Stimulated activated CD4-positive, alpha-beta T cell treated with anti-CD3 and anti-CD28 coated beads, Interleukin-15, amount 100 ng/mL, for 1 hour (primary cell): ENCODE results near the gene ABRACL.
"Not testable (repeated sequence)": the region's sequence is repeated elsewhere in the genome, so short reads cannot be mapped to it uniquely, and the experiment has no call there.

Source experiments
- DNase-seq, 2 donors: peaks; one replicate each; pipeline ENCODE4 v3.0.0-alpha.2; 2020; ENCODE audit warnings: low read depth in 1 of 2, low spot score in 1 of 2

ABRACL gene, protein sequence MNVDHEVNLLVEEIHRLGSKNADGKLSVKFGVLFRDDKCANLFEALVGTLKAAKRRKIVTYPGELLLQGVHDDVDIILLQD

DNA sequence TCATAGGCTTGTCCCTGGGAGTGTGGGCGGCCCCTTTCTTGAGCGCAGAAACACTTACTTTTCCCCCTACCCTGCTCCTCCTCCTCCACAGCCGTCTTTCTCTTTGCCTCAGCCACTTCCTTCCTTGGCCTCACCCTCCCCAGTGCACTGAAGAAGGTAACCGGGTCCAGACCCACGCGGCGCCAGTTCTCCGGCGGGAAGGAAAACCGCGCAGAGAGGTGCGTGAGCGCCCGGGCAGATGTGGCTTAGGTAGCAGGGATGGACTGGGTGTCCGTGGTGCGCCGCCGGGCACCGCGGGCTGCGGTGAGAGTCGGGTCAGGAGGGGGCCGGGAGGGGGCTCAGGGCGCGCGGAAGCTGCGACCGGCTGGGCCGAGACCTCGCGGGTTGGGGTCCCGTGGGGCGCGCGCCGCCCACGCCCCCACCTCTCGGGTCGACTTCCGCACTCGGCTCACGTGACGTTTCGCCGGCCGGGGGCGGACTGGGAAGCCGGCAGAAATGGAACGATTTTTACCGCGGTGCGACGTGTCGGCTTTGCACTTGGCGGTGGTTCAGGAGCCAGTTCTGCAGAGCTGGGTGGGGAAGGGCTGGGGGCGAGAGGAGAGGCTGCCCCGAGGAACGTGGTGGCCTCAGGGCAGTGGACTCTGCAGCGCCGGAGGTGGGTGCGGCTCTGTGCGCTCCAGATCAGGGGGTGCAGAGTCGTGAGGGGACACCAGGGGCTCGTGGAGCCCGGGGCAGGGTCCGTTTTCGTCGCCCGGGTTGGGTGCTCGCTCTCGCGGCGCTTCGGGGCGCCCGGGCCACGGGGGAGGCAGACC, at the start of gene ABRACL:
ABRACL (plus strand) TSS at position 88 of the 812 bp plus-strand sequence. CDS start 5,416 bp downstream, outside the sequence.
- peak; percentile 41 to 72 for DNase-seq

DNA sequence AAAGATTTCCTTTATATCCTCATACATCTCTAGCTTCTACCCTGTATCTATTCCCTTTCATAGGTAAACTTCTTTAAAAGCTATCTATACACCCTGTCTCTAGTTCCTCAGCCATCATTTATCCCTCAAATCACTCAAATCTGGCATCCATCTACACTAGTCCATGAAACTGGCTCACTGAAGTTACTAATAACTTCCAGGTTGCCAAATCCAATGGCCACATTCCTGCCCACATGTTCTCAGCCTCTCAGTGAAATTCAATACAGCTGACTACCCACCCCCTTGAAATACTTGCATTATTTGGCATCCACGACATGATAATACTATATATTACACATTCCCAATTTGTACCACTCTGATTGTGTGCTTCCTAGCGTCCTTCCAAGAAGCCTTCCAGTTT, 49.2 kb upstream of the ABRACL start:
- DNase-seq: no peak

DNA sequence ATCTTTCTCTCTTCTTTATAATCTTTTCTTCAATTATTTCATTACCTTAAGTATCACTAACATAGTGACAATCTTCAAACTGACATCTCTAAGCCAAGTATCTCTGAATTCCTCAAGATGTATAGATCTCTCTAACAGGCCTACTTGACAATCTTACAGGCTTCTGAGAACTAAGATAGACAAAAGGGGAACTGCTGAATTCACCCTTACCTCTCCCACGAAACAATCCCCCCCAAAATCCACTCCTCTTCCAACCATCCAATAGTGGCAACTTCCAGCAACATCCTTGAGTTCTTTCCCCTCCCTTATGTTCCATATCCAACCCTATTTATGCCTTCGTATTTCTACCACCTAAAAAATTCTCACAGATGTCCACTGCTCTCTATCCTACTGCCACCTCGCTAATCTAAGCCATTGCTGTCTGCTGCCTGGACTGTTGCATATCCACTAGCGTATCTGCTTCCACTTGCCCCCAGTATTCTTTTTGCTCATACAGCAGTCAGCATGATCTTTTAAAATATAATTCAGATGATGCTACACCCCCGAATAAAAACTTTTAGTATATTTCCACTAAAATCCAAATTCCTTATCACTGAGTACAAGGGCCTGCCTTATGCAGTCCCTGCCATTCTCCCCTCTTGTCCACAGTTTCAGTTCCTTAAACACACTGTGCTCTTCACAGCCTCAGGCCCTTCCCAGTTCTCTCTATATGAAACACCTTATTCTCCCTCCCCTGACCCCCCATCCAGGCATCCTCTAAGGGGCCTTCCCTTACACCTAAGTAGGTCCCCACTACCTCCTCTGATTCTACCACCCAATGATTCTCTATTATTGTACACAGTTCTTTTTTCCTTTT, 48.5 kb upstream of the ABRACL start:
- DNase-seq: no peak

DNA sequence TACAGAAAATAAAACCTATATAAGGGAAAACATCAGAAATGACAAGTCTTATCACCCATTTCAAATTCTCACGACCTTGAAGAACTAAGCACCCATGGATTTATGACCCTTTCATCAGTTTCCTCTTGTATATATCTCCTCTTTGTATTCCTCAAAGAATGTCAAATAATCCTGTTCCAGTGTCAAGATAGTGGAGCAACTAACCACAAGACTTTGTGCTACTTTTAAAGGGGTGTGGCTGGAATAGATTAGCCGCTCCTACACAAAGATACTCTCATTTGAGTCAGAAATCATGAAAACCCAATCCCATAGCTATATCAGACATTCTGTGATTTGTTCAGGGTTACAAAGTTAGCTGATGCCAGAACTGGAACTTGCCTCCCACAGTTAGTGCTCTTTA, 47.1 kb upstream of the ABRACL start:
- no peak for DNase-seq

DNA sequence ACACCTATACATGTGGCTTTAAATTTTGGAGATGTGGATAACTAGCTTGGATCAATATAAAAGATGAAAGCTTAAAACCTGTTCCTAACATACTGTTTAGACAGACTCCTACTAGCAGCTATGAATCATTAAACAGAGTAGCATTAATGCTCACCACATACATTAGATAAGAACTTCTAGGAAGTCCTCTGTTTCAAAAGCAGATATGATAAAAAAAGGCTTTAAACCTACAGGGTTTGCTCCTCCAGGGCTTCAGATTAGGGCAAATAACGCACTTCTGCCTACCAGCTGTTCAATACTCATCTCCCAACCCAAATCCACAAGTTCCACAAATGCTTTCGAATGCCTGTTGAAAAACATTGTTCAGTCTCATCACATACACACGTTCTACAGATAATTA, 42.0 kb upstream of the ABRACL start:
- no peak for DNase-seq

DNA sequence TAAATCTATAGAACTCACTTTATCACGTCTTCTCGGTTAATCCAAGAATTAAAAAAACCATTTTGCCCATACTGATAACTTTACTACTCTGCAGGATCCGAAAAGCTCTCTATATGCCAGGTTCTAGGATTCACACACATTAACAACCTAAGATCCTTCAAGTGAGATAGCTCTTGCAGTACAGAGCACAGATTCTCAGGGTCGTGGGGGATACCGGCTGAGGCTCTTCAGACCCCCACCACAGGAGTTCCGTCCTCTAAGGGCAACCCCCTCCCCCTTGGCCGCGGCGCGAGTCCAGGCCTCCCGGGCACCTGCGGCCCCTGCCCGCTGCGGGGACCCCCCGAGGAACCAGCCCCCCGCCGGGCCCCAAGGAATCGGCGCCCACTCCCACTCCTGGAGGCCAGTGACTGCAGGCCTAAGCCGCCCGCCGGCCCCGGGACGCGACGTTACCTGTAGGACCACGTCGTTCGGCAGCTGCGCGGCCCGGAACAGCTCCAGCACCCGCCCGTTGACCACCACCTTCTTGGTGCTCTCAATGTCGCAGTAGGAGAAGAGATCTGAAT, 41.4 kb upstream of the ABRACL start:
- no peak for DNase-seq

DNA sequence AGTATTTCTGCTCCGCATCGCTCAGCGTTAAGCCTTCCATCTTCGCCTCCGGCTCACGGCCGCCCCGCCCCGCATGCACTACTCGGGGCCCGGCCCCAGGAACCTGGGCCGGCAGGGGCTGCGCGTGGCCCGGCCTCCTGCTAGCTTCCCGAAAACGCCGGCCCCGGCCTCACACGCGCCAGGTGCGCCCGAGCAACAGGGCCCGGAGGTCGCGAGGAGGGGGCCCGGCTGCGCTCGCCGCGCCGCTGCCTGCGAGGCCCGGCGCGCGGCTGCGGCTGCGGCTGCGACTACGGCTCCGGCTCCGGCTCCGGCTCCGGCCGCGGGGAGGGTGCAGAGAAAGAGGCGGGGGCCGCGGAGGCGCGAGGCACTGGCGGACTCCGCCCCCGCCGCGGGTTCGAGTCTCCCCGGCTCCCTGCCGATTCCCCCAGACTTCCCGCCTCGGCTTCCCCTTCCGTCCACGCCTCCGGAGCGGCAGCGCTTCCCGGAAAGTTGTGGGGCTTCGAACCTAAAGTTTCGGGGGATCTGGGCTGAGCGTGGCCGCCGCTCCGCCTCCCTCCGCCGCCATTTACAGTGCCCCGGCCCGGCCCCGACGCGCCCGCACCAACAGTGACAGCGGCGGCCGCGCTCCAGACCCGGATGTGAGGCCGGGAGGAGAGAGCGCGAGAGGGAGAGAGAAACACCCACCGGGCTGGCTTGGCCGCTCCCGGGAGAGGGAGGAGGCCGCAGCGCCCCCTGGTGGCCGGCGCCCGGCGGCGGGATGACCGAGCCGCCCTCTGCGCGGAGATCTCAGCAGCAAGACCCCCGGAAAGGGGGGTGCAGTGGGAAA, 40.7 kb upstream of the ABRACL start, which contains the start of gene REPS1:
REPS1 (minus strand) TSS at position 611 of the 826 bp plus-strand sequence; CDS start at position 40, 571 bp downstream.
- DNase-seq: peak; percentile 84 to 92

DNA sequence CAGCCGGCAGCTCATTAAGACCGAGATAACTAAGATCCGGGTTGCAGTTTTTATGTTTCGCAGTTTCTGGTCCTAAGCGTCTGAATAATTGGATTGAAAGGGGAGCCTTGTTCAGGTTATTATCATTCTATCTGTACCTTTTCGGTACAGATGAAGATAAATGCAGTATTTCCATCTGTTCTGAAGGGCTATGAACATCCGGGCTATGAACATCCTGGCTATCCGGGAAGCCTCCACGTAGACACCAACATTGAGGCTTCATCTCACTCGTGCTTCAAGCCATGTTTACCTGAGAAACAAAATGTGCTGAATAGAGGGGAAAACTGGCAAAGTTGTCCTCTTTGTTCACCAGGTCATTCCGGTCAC, 40.1 kb upstream of the ABRACL start:
- no peak for DNase-seq

DNA sequence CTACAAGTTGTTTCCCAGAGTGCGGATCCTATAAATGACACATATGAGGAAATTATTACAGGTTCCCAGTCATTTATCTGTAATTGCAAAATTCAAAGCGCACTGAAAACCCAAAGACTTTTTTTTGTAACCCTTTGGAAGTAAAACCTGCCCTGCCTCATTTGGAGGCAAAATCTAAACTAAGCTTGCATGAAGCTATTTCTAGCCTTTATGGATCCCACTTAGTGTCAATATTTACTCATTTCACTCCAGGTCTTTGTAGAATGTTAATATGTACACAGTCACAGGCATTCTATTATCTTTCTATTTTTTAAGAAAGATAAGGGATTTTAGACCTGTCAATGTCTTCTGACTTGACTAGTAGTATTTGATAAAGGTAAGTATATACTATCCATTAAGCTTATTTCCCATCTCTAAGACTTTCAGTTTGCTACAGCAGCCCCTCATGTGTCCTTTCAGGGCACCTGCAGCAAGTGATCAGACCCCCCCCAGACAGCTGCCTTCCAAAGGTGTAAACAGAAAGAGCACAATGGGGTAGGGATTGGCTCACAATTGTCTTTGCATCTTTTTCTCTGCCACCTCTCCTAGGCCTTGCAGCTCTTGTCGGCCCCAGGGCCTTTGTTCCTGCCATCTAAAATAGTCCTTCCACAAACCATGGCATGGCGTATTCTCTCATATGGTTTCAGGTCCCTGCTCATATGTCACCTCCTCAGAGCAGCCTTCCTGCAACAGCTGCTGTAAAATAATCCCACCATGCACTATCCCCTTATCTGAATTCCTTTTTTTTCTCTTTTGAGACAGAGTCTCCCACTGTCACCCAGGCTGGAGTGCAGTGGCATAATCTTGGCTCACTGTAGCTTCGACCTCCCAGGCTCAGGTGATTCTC, 39.2 kb upstream of the ABRACL start:
- DNase-seq: no peak

DNA sequence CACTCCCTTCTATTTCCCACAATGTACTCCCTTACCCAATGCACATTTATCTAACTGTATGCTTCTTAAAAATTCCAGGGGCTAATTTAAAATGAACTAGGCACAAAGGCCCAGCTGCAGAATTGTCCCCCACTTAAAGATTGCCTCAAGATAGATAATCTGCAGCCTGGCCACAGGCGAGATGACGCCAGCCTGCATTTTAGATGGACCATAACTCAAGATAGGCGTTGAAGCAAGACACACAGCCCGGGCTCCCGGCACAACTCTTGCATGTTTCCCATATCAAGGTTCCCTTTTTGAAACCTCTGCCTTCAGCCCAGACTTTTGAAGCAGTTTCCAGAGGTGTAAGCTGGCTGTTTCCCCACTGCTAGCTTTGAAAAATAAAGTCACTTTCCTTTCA, 37.3 kb upstream of the ABRACL start:
- DNase-seq: no peak

DNA sequence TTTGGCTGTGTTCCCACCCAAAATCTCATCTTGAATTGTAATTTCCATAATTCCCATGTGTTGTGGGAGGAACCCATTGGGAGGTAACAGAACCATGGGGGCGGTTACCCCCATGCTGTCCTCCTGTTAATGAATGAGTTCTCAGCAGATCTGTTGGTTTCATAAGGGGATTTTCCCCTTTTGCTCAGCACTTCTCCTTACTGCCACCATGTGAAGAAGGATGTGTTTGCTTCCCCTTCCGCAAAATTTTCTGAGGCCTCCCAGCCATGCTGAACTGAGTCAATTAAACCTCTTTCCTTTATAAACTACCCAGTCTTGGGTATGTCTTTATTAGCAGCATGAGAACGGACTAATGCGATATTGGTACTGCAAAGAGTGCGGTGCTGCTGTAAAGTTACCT, 35.6 kb upstream of the ABRACL start:
- not testable (repeated sequence) for DNase-seq

DNA sequence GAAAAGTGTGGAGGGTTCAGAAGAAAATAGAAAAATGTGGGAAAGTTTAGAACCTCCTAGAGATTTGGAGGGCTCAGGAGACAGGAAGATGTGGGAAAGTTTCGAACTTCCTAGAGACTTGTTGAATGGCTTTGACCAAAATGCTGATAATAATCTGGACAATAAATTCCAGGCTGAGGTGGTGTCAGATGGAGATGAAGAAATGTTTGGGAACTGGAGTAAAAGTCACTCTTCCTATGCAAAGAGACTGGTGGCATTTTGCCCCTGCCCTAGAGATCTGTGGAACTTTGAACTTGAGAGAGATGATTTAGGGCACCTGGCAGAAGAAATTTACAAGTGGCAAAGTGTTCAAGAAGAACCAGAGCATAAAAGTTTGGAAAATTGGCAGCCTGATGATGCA, 35.1 kb upstream of the ABRACL start:
- DNase-seq: not testable (repeated sequence)

DNA sequence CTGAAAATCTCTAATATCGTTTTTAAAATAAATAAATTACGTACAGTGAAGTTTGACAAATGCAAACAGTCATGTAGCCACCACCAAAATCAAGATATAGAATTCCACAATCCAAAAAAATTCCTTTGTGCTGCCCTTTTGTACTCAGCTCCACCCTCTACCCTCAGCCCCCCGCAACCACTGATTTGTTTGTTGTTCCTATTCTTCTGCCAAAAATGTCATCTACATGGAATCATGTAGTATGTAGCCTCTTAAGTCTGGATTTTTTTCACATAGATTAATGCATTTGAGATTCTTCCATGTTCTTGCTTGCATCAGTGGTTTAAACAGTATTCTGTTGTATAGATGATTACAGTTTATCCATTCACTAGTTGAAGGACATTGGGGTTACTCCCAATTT, 32.0 kb upstream of the ABRACL start:
- DNase-seq: no peak

DNA sequence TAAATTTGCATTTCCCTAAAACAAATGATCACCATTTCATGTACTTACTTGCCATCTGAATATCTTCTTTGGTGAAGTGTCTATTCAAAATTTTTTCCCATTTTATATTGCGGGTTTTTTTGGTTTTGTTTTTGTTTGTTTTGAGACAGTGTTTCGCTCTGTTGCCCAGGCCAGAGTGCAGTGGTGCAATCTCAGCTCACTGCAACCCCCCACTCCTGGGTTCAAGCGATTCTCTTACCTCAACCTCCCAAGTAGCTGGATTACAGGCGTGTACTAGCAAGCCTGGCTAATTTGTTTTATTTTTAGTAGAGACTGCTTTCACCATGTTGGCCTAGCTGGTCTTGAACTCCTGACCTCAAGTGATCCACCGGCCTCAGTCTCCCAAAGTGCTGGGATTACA, 31.4 kb upstream of the ABRACL start:
- DNase-seq: no peak

DNA sequence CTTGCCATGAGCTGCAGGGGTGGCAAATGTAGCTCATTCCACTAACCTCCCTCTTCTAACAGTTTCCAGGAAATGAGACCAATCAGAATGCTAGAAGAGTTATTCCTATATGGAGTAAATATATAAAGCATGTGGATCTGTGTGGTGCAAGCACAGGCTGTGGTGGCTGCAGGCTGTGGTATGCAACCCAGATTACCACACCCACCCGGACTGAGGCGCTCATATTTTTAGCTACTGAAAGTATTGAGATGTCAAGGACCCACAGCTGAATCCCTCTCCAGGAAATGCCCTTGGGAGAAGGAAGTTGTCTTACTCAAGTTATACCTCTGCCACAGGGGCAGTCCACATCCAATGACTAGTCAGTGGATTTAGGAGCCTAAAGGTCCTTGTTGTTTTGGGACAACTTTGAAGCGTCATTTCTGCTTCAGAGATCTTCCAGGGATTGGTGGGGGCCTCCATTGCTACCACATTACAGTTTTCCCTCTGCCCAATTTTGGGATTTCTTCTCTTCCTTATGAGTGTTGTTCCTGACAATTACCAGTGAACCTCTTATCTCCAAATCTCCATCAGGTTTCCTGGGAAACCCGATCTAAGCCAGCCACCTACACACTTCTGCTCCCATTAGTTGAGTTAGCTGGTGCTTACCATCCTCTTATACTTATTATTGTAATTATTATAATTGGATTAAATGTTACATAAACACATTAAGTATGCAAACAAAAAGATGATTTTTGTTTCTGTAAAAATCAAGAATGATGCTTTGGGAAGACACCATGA, 28.4 kb upstream of the ABRACL start:
- no peak for DNase-seq

DNA sequence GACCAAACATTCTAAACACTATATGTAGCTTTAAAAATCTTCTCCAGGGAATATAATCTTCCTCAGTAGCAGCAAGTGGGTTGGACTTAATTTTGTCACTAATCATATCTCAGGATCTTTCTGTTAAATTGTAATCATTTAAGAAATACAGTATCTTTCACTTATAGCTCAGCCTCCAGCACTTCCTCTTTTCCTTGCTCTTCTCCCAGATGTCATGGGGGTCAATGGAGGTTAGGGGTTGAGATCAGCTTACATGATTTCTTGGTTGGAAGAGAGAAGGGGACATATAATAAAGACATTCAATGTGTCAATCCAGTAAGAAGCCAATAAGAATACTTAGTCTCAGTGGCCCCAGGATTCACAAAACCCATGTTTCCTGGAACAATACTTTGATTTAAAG, 24.8 kb upstream of the ABRACL start:
- no peak for DNase-seq

DNA sequence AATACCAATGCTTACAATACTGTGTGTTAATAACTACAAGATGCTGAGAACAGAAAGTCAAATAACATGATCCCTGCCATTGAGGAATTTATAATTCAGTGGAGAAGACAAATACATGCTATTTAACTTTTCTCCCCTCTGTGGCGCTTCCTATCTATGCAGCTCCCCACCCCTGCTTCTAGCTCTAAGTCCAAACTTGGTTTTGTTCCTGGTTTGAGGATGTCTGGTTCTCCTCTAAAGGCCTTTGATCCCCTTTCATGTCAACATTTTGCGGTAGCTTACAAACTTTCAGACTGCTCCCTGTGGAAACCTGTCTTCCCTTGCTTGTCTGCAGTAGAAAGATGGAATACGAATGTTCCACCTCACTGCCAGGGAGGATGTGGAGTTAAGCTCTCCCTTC, 22.1 kb upstream of the ABRACL start:
- no peak for DNase-seq

DNA sequence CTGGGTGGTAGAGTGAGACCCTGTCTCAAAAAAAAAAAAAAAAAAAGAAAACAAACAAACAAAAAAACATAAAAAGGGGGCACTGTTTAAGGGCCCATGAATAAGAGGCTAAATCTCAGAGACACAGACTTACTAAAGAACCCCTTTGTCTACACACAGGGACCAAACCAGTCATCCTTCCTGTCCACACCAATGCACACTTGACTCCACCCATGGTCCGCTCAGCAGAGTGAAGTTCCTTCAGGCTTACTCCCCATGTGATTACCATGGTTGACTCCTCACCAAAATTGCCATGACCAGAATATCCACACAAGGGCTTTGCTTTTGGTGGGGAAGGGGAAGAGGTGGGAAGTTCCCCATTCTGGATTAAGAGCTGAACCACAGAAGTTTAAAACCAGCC, 21.1 kb upstream of the ABRACL start:
- DNase-seq: no peak

DNA sequence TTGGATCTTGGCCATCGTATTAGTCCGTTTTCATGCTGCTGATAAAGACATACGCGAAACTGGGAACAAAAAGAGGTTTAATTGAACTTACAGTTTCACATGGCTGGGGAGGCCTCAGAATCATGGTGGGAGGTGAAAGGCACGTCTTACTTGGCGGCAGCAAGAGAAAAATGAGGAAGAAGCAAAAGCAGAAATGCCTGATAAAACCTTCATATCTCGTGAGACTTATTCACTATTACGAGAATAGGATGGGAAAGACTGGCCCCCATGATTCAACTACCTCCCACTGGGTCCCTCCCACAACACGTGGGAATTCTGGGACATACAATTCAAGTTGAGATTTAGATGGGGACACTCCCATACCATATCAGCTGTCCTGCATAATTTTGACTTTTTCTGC, 20.4 kb upstream of the ABRACL start:
- no peak for DNase-seq
